Measurements from ENCODE around the gene THSD7B. TPM values are rescaled to one million over a fixed set of nuclear protein-coding genes. Genes with fewer than 3 reads are reported as not detected.
A peak's percentile ranks its signal among the peaks of the same experiment; 100 is the strongest.

Gene THSD7B
- total and polyA plus RNA-seq, 2 experiments from 2014 or later = 0.11 TPM; not detected in 1

- Histone ChIP-seq H3K79me2 (ENCODE audit: insufficient read depth) (no peaks in the 10 kb centered on the region), H3K27me3 (replicated peaks; ENCODE audit: insufficient read depth) (no peaks in the 10 kb centered on the region), H3K9me2 (ENCODE audit: insufficient read depth) (no peaks in the 10 kb centered on the region), H2AFZ (no peak overlapping the region), H3F3A (ENCODE audit: insufficient read depth) (no peaks in the 10 kb centered on the region), H3K4me3 (no peak overlapping the region), H3K36me3 (ENCODE audit: low read depth) (no peaks in the 10 kb centered on the region), H3K9me3 (ENCODE audit: low read depth) (no peaks in the 10 kb centered on the region), H3K4me1 (ENCODE audit: insufficient read depth) (no peaks in the 10 kb centered on the region), H4K20me1 (ENCODE audit: insufficient read depth) (no peaks in the 10 kb centered on the region), H3K4me2 (ENCODE audit: unreplicated experiment) (no peak overlapping the region), H3K9ac (no peak overlapping the region), H3K27ac (no peak overlapping the region)
- in situ Hi-C loops (cut with MboI) = no loop called here
- no peak for TF ChIP-seq EZH2phosphoT487 (IDR thresholded peaks at IDR 0.05; ENCODE audit: insufficient read depth, low read depth)
- no peak for TF ChIP-seq EZH2 (IDR thresholded peaks at IDR 0.05; ENCODE audit: insufficient read depth, poor library complexity, severe bottlenecking)
- WGBS, 2 experiments (ENCODE audit: low coverage in 1 of 2, low lambda C conversion rate in 2 of 2, missing lambda C conversion rate in 2 of 2) = 19 to 25% methylated on average over 3 of the region's 3 CpGs
- DNase-seq = no peak
These were observed 890.5 kb downstream of the THSD7B start for GRCh38 chr2:137655814-137656213.

GRCh38 chr2:137658433-137658832 lies 893.1 kb downstream of the THSD7B start:
- WGBS, 2 experiments (ENCODE audit: low coverage in 1 of 2, low lambda C conversion rate in 2 of 2, missing lambda C conversion rate in 2 of 2) = 42 to 43% methylated on average over 4 of the region's 4 CpGs
- no peak overlapping the region for H3K9ac ChIP-seq
- in situ Hi-C loops (cut with MboI) = no loop called here

GRCh38 chr2:137659616-137660015 lies 894.3 kb downstream of the THSD7B start:
- Histone ChIP-seq H3K9ac (no peak overlapping the region), H3K27me3 (replicated peaks; ENCODE audit: insufficient read depth) (no peaks in the 10 kb centered on the region), H3K4me1 (ENCODE audit: insufficient read depth) (no peaks in the 10 kb centered on the region), H3K27ac (no peak overlapping the region), H2AFZ (no peak overlapping the region), H3K4me2 (ENCODE audit: unreplicated experiment) (no peak overlapping the region), H3F3A (ENCODE audit: insufficient read depth) (no peaks in the 10 kb centered on the region), H3K79me2 (ENCODE audit: insufficient read depth) (no peaks in the 10 kb centered on the region), H3K4me3 (no peak overlapping the region), H3K36me3 (ENCODE audit: low read depth) (no peaks in the 10 kb centered on the region), H3K9me2 (ENCODE audit: insufficient read depth) (no peaks in the 10 kb centered on the region), H4K20me1 (ENCODE audit: insufficient read depth) (no peaks in the 10 kb centered on the region), H3K9me3 (ENCODE audit: low read depth) (no peaks in the 10 kb centered on the region)
- in situ Hi-C loops (cut with MboI) = no loop called here
- no peak for TF ChIP-seq EZH2phosphoT487 (IDR thresholded peaks at IDR 0.05; ENCODE audit: insufficient read depth, low read depth)
- 3% methylated on average over 5 of the region's 5 CpGs for WGBS, 2 experiments (ENCODE audit: low coverage in 1 of 2, low lambda C conversion rate in 2 of 2, missing lambda C conversion rate in 2 of 2)
- DNase-seq = peak; percentile 50

More at GRCh38 chr2:137658433-137658832, 893.1 kb downstream of the THSD7B start:
- Histone ChIP-seq H3K9me3 (ENCODE audit: low read depth) (no peaks in the 10 kb centered on the region), H3K36me3 (ENCODE audit: low read depth) (no peaks in the 10 kb centered on the region), H3K4me2 (ENCODE audit: unreplicated experiment) (no peak overlapping the region), H3K9me2 (ENCODE audit: insufficient read depth) (no peaks in the 10 kb centered on the region), H3K27me3 (replicated peaks; ENCODE audit: insufficient read depth) (no peaks in the 10 kb centered on the region), H3K4me3 (no peak overlapping the region), H3K79me2 (ENCODE audit: insufficient read depth) (no peaks in the 10 kb centered on the region), H4K20me1 (ENCODE audit: insufficient read depth) (no peaks in the 10 kb centered on the region), H3K27ac (no peak overlapping the region), H2AFZ (no peak overlapping the region), H3K4me1 (ENCODE audit: insufficient read depth) (no peaks in the 10 kb centered on the region), H3F3A (ENCODE audit: insufficient read depth) (no peaks in the 10 kb centered on the region)
- TF ChIP-seq EZH2 (IDR thresholded peaks at IDR 0.05; ENCODE audit: insufficient read depth, poor library complexity, severe bottlenecking) (no peak), EZH2phosphoT487 (IDR thresholded peaks at IDR 0.05; ENCODE audit: insufficient read depth, low read depth) (no peak)
- no peak for DNase-seq

GRCh38 chr2:137670111-137670510 lies 904.8 kb downstream of the THSD7B start:
- Histone ChIP-seq H2AFZ (no peak overlapping the region), H3K4me1 (ENCODE audit: insufficient read depth) (no peaks in the 10 kb centered on the region), H3F3A (ENCODE audit: insufficient read depth) (no peaks in the 10 kb centered on the region), H3K79me2 (ENCODE audit: insufficient read depth) (no peaks in the 10 kb centered on the region), H3K27ac (no peak overlapping the region), H3K27me3 (replicated peaks; ENCODE audit: insufficient read depth) (no peaks in the 10 kb centered on the region), H3K4me2 (ENCODE audit: unreplicated experiment) (no peak overlapping the region), H3K36me3 (ENCODE audit: low read depth) (no peaks in the 10 kb centered on the region), H3K9me2 (ENCODE audit: insufficient read depth) (no peaks in the 10 kb centered on the region), H3K9ac (no peak overlapping the region), H4K20me1 (ENCODE audit: insufficient read depth) (no peaks in the 10 kb centered on the region), H3K9me3 (ENCODE audit: low read depth) (no peaks in the 10 kb centered on the region), H3K4me3 (no peak overlapping the region)
- DNase-seq = no peak
- WGBS, 2 experiments (ENCODE audit: low coverage in 1 of 2, low lambda C conversion rate in 2 of 2, missing lambda C conversion rate in 2 of 2) = 4 to 6% methylated on average over 3 of the region's 3 CpGs
- in situ Hi-C loops (cut with MboI) = no loop called here
- no peak for TF ChIP-seq EZH2phosphoT487 (IDR thresholded peaks at IDR 0.05; ENCODE audit: insufficient read depth, low read depth)
- no peak for TF ChIP-seq EZH2 (IDR thresholded peaks at IDR 0.05; ENCODE audit: insufficient read depth, poor library complexity, severe bottlenecking)

GRCh38 chr2:137672989-137673552 lies 907.7 kb downstream of the THSD7B start:
- Histone ChIP-seq H3K36me3 (ENCODE audit: low read depth) (no peaks in the 10 kb centered on the region), H3K4me3 (no peak overlapping the region), H3K4me1 (ENCODE audit: insufficient read depth) (no peaks in the 10 kb centered on the region), H2AFZ (no peak overlapping the region), H3K27ac (no peak overlapping the region), H3K9me3 (ENCODE audit: low read depth) (no peaks in the 10 kb centered on the region), H3F3A (ENCODE audit: insufficient read depth) (no peaks in the 10 kb centered on the region), H3K27me3 (replicated peaks; ENCODE audit: insufficient read depth) (no peaks in the 10 kb centered on the region), H3K9me2 (ENCODE audit: insufficient read depth) (no peaks in the 10 kb centered on the region), H3K9ac (no peak overlapping the region), H4K20me1 (ENCODE audit: insufficient read depth) (no peaks in the 10 kb centered on the region), H3K79me2 (ENCODE audit: insufficient read depth) (no peaks in the 10 kb centered on the region), H3K4me2 (ENCODE audit: unreplicated experiment) (no peak overlapping the region)
- no peak for DNase-seq
- no peak for TF ChIP-seq EZH2phosphoT487 (IDR thresholded peaks at IDR 0.05; ENCODE audit: insufficient read depth, low read depth)
- no peak for TF ChIP-seq EZH2 (IDR thresholded peaks at IDR 0.05; ENCODE audit: insufficient read depth, poor library complexity, severe bottlenecking)
- in situ Hi-C loops (cut with MboI) = no loop called here
